ENCODE data around the gene HPCAL1. TPM values are rescaled to one million over a fixed set of nuclear protein-coding genes. Genes with fewer than 3 reads are reported as not detected.

HPCAL1 gene
- total RNA-seq, 2 experiments from 2014 or later, result 9.2 to 9.7 TPM

- POLR2A ChIA-PET, result interaction anchor here (0.5 kb wide), 1 partner anchor 492 kb away, joined by 3 read pairs; no protein-coding TSS in a partner anchor
- TF ChIP-seq, protein P1, sequence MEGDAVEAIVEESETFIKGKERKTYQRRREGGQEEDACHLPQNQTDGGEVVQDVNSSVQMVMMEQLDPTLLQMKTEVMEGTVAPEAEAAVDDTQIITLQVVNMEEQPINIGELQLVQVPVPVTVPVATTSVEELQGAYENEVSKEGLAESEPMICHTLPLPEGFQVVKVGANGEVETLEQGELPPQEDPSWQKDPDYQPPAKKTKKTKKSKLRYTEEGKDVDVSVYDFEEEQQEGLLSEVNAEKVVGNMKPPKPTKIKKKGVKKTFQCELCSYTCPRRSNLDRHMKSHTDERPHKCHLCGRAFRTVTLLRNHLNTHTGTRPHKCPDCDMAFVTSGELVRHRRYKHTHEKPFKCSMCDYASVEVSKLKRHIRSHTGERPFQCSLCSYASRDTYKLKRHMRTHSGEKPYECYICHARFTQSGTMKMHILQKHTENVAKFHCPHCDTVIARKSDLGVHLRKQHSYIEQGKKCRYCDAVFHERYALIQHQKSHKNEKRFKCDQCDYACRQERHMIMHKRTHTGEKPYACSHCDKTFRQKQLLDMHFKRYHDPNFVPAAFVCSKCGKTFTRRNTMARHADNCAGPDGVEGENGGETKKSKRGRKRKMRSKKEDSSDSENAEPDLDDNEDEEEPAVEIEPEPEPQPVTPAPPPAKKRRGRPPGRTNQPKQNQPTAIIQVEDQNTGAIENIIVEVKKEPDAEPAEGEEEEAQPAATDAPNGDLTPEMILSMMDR (conservative IDR thresholded peaks at IDR 0.05; ENCODE audit: low read length), result no peak
- no peak for TF ChIP-seq EZH2phosphoT487 (IDR thresholded peaks at IDR 0.05; ENCODE audit: borderline replicate concordance, low read depth, low read length)
Observed at GRCh38 chr2:10363861-10364610, 61.3 kb downstream of the HPCAL1 start.

GRCh38 chr2:10365412-10365811 lies 62.7 kb downstream of the HPCAL1 start:
- Histone ChIP-seq H3K4me2 (ENCODE audit: low read length) (no peak overlapping the region), H3K9me3 (ENCODE audit: low read length) (no peaks in the 10 kb centered on the region), H3K36me3 (ENCODE audit: insufficient read depth, low read length) (no peaks in the 10 kb centered on the region), H3K27ac (ENCODE audit: low read depth, low read length, poor library complexity, severe bottlenecking) (no peak overlapping the region), H4K20me1 (ENCODE audit: insufficient read depth, low read length) (no peaks in the 10 kb centered on the region; the same call in 1 of the 2 replicates), H3K79me2 (ENCODE audit: insufficient read depth, low read depth, low read length) (no peaks in the 10 kb centered on the region), H2AFZ (ENCODE audit: low read length) (no peak overlapping the region), H3K9me2 (ENCODE audit: insufficient read depth, low read length) (no peaks in the 10 kb centered on the region), H3K4me1 (ENCODE audit: insufficient read depth, low read length, poor library complexity, severe bottlenecking) (peaks cover 5% of the 10 kb centered on the region), H3K4me3 (ENCODE audit: low read depth, low read length, poor library complexity, severe bottlenecking) (no peak overlapping the region)
- no TSS peak for BruUV-seq (replicated peaks)
- TF ChIP-seq, protein P1 (conservative IDR thresholded peaks at IDR 0.05; ENCODE audit: low read length), result no peak
- no peak for TF ChIP-seq EZH2phosphoT487 (IDR thresholded peaks at IDR 0.05; ENCODE audit: borderline replicate concordance, low read depth, low read length)
- ChIA-PET CTCF (ENCODE audit: unreplicated experiment) (no interaction called here), POLR2A (no interaction called here)
- no peak for DNase-seq (ENCODE audit: low spot score)
- intact Hi-C loops (cut with micrococcal nuclease; ENCODE audit: unreplicated experiment), result no loop called here

More at GRCh38 chr2:10363861-10364610, 61.3 kb downstream of the HPCAL1 start:
- Histone ChIP-seq H3K9me3 (ENCODE audit: low read length) (no peaks in the 10 kb centered on the region), H3K9me2 (ENCODE audit: insufficient read depth, low read length) (no peaks in the 10 kb centered on the region), H3K4me2 (ENCODE audit: low read length) (no peak overlapping the region), H3K79me2 (ENCODE audit: insufficient read depth, low read depth, low read length) (no peaks in the 10 kb centered on the region), H3K36me3 (ENCODE audit: insufficient read depth, low read length) (no peaks in the 10 kb centered on the region), H4K20me1 (ENCODE audit: insufficient read depth, low read length) (no peaks in the 10 kb centered on the region; the same call in 1 of the 2 replicates), H3K4me1 (ENCODE audit: insufficient read depth, low read length, poor library complexity, severe bottlenecking) (no peaks in the 10 kb centered on the region), H3K27ac (ENCODE audit: low read depth, low read length, poor library complexity, severe bottlenecking) (no peak overlapping the region), H2AFZ (ENCODE audit: low read length) (no peak overlapping the region), H3K4me3 (ENCODE audit: low read depth, low read length, poor library complexity, severe bottlenecking) (no peak overlapping the region)
- BruUV-seq (replicated peaks), result no TSS peak
- DNase-seq (ENCODE audit: low spot score), result no peak
- CTCF ChIA-PET (ENCODE audit: unreplicated experiment), result interaction anchor here (0.6 to 0.7 kb wide), 2 partner anchors 14 to 478 kb away, joined by 4 to 5 read pairs; no protein-coding TSS in a partner anchor
- intact Hi-C loops (cut with micrococcal nuclease; ENCODE audit: unreplicated experiment), result no loop called here

Data from OCI-LY7 (cell line).